Keratinocyte (primary cell): ENCODE results near the gene SLC9B2.

ENCODE experiments used
- CTCF ChIP-seq, 3 experiments: IDR thresholded peaks in 1 of 3; conservative IDR thresholded peaks in 1 of 3; optimal IDR thresholded peaks in 1 of 3; 2 replicates in 2 of 3; 3 replicates in 1 of 3; pipeline versions ENCODE3 to v1.5.1; 2011; ENCODE audit warnings: low read length in 3 of 3, mild to moderate bottlenecking in 3 of 3, moderate library complexity in 2 of 3, control low read depth in 1 of 3, inconsistent platforms in 1 of 3; ENCODE audit not compliant: insufficient read depth in 2 of 3; ENCODE audit errors: extremely low read depth in 1 of 3
- EZH2 ChIP-seq: IDR thresholded peaks from one replicate; pipeline ENCODE4 v1.6.1; 2012; ENCODE audit warnings: inconsistent platforms, mild to moderate bottlenecking, low read length, moderate library complexity

DNA sequence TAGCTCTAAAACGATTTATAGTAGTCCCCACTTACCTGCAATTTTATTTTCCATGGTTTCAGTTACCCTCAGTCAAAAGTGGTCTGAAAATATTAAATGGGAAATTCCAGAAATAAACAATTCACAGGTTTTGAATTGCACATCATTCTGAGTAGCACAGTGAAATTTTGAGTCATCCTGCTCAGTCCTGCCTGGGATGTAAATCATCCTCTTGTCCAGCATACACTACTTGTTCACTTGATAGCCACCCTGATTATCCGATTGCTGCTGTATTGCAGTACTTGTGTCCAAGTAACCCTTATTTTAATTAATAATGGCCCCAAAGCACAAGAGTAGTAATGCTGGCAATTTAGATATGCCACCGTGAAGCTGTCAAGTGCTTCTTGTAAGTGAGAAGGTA is 46.6 kb upstream of the SLC9B2 start:
- no peak for TF ChIP-seq CTCF (optimal IDR thresholded peaks at IDR 0.05 in 1 of 3, IDR thresholded peaks at IDR 0.05 in 1 of 3, conservative IDR thresholded peaks at IDR 0.05 in 1 of 3; ENCODE audit: extremely low read depth in 1 of 3, insufficient read depth in 2 of 3, low read length in 3 of 3)
- no peak for TF ChIP-seq EZH2
